Endodermal cell (in vitro differentiated cells): ENCODE measurements around the gene DOCK2. TPM values are rescaled to one million over a fixed set of nuclear protein-coding genes. Genes with fewer than 3 reads are reported as not detected.

Experiments
- DNase-seq: peaks from one replicate; pipeline ENCODE4 v3.0.0-alpha.2; 2017
- H3K27ac ChIP-seq: 2 replicates; pipeline ENCODE4 v1.5.1; 2013; ENCODE audit warnings: mild to moderate bottlenecking, low read depth, low read length, moderate library complexity
- H3K27me3 ChIP-seq: 2 replicates; pipeline ENCODE4 v1.6.1; 2013; ENCODE audit warnings: mild to moderate bottlenecking, low read length, moderate library complexity; ENCODE audit not compliant: insufficient read depth, control insufficient read depth, poor library complexity, severe bottlenecking
- H3K36me3 ChIP-seq: 2 replicates; pipeline ENCODE4 v1.7.0; 2013; ENCODE audit warnings: mild to moderate bottlenecking, low read length, moderate library complexity; ENCODE audit not compliant: control insufficient read depth, insufficient read depth
- H3K4me1 ChIP-seq: one replicate; pipeline ENCODE4 v1.7.0; 2013; ENCODE audit warnings: low read length; ENCODE audit not compliant: control insufficient read depth, insufficient read depth
- H3K4me3 ChIP-seq: 2 replicates; pipeline ENCODE4 v1.5.1; 2013; ENCODE audit warnings: mild to moderate bottlenecking, low read length, moderate library complexity
- H3K9ac ChIP-seq: 2 replicates; pipeline ENCODE4 v1.6.1; 2013; ENCODE audit warnings: mild to moderate bottlenecking, low read length, moderate library complexity; ENCODE audit not compliant: poor library complexity, severe bottlenecking; ENCODE audit errors: extremely low read depth
- H3K9me3 ChIP-seq: 2 replicates; pipeline ENCODE4 v1.6.1; 2013; ENCODE audit warnings: mild to moderate bottlenecking, low read length, moderate library complexity; ENCODE audit not compliant: control insufficient read depth
- H3K27ac Mint-ChIP-seq: 2 replicates; pipeline ENCODE4 v1.8.0; 2020; ENCODE audit warnings: mixed read lengths
- H3K27me3 Mint-ChIP-seq: 2 replicates; pipeline ENCODE4 v1.8.0; 2021; ENCODE audit warnings: mild to moderate bottlenecking, mixed read lengths; ENCODE audit not compliant: insufficient read depth
- H3K36me3 Mint-ChIP-seq: 2 replicates; pipeline ENCODE4 v1.8.0; 2020; ENCODE audit warnings: low read depth, mixed read lengths
- H3K4me1 Mint-ChIP-seq: 2 replicates; pipeline ENCODE4 v1.8.0; 2020; ENCODE audit warnings: mixed read lengths
- H3K4me3 Mint-ChIP-seq: 2 replicates; pipeline ENCODE4 v1.8.0; 2020; ENCODE audit warnings: mild to moderate bottlenecking, moderate library complexity, mixed read lengths
- H3K9me3 Mint-ChIP-seq: 2 replicates; pipeline ENCODE4 v1.8.0; 2020; ENCODE audit warnings: mild to moderate bottlenecking, mixed read lengths
- CTCF ChIP-seq: fragments of 200-600 bp; sonication (generic); conservative IDR thresholded peaks from 2 replicates; pipeline ENCODE4 v1.5.0; 2021; ENCODE audit warnings: antibody characterized with exemption, mild to moderate bottlenecking
- WGBS, 2 experiments: methylation state at CpG; one replicate each; pipeline versions ENCODE4 v1.1.5 to v1.1.7; 2013; ENCODE audit warnings: missing lambda C conversion rate in 2 of 2, mixed read lengths in 1 of 2; ENCODE audit not compliant: insufficient coverage in 1 of 2, insufficient read length in 1 of 2; 5-methylcytosine and 5-hydroxymethylcytosine counted together
- total RNA-seq, 2 donors: library from RNA; stranded (reverse); fragmentation: NEBNext Ultra II Directional in 1 of 2; extraction: Animal tissue kit (Norgen Biotek cat#: 25700) in 1 of 2; gene quantifications; 2 replicates in 1 of 2; 3 replicates in 1 of 2; pipeline ENCODE4 v1.2.1, GENCODE V29; 2021

Gene DOCK2
- total RNA-seq, 2 donors from 2014 or later, result 2.6 to 3.9 TPM

GRCh38 chr5:169695919-169696490 is 58.9 kb downstream of the DOCK2 start:
- H3K4me1 Mint-ChIP-seq, result no peaks in the 10 kb centered on the region
- TF ChIP-seq CTCF, result no peak
- no peaks in the 10 kb centered on the region for H3K27me3 Mint-ChIP-seq
- H3K36me3 Mint-ChIP-seq, result no peaks in the 10 kb centered on the region
- H3K27ac Mint-ChIP-seq, result no peak overlapping the region
- 67 to 96% methylated on average over 2 to 8 of the region's 8 CpGs for WGBS, 2 experiments
- no peak overlapping the region for H3K4me3 Mint-ChIP-seq
- peaks cover 4% of the 10 kb centered on the region for H3K27me3 ChIP-seq
- H3K9ac ChIP-seq, result no peak overlapping the region
- H3K4me3 ChIP-seq, result no peak overlapping the region
- no peaks in the 10 kb centered on the region for H3K4me1 ChIP-seq
- H3K27ac ChIP-seq, result no peak overlapping the region
- no peak for DNase-seq
- no peaks in the 10 kb centered on the region for H3K9me3 ChIP-seq
- H3K9me3 Mint-ChIP-seq, result no peaks in the 10 kb centered on the region
- H3K36me3 ChIP-seq, result no peaks in the 10 kb centered on the region

DNA sequence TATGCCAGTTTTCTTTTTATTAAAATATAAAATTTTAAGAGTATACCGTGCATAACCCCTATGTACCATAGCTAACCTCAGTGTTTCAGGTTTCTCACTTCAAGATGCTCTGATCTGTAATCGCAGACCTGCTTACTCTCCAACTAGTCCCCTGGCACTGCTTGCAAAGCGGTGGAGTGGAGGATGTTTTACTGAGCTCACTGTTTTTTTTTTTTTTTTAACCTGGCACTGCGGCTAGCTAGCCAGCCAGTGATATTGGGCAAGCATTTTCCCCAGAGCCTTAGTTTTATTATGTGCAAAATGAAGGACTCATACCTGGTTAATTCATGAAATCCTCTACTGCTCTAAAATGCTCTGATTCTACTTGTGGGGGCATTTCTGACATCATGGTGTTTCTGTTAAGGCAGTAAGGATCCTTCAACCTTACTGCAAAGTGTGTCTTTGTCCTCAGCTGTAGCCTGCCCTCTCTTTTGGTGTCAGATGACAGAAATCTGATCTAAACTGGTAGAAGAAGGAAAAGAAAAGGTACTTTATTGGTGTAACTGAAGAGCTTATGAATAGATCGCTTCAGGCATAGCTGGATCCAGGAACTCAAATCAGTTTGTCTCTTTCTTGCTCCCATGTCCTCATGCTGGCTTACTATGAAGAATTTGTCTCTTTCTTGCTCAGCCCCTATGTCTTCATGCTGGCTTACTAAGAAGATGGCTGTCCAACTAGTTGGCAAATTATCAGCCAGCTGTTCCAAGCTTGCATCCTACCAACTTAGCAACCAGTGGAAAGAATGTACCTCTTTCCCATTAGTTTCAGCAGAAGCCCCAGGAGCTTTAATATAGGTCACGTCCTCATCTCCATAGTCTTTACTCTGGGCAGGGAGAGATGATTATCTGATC is 59.8 kb downstream of the DOCK2 start:
- no peaks in the 10 kb centered on the region for H3K4me1 ChIP-seq
- no peaks in the 10 kb centered on the region for H3K27me3 Mint-ChIP-seq
- no peaks in the 10 kb centered on the region for H3K9me3 Mint-ChIP-seq
- no peaks in the 10 kb centered on the region for H3K36me3 Mint-ChIP-seq
- H3K9ac ChIP-seq, result no peak overlapping the region
- H3K27ac Mint-ChIP-seq, result no peak overlapping the region
- no peaks in the 10 kb centered on the region for H3K4me1 Mint-ChIP-seq
- no peak overlapping the region for H3K4me3 ChIP-seq
- no peaks in the 10 kb centered on the region for H3K36me3 ChIP-seq
- DNase-seq, result no peak
- peaks cover 4% of the 10 kb centered on the region for H3K27me3 ChIP-seq
- H3K4me3 Mint-ChIP-seq, result no peak overlapping the region
- no peaks in the 10 kb centered on the region for H3K9me3 ChIP-seq
- WGBS, 2 experiments, result 83 to 93% methylated on average over 2 to 6 of the region's 6 CpGs
- no peak for TF ChIP-seq CTCF
- H3K27ac ChIP-seq, result no peak overlapping the region

DNA sequence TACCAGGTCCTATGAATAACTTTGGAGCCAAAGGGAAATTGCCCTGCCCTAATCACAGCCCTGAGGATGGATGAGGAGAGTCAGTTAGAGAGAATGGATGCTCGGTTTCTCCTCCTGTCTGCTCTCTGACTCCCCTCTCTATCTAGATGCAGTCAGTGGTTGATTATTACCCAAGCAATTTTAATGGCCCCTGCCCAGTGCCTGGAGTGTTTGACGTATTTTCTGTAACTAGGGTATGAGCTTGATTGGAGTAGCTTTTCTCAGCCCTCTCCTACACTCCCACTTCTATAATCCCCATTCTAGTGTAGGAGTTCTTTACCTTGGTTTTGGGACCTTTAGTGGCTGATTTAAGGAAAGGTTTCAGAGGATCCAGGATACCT is 60.4 kb downstream of the DOCK2 start:
- no peaks in the 10 kb centered on the region for H3K27me3 Mint-ChIP-seq
- Histone ChIP-seq H3K27ac (no peak overlapping the region), H3K27me3 (peaks cover 4% of the 10 kb centered on the region), H3K36me3 (no peaks in the 10 kb centered on the region), H3K4me3 (no peak overlapping the region), H3K9me3 (no peaks in the 10 kb centered on the region), H3K9ac (no peak overlapping the region), H3K4me1 (no peaks in the 10 kb centered on the region)
- H3K4me1 Mint-ChIP-seq, result peaks cover 5% of the 10 kb centered on the region
- no peak for DNase-seq
- WGBS, 2 experiments, result 67 to 92% methylated on average over 1 to 2 of the region's 2 CpGs
- H3K4me3 Mint-ChIP-seq, result no peak overlapping the region
- no peak for TF ChIP-seq CTCF
- no peaks in the 10 kb centered on the region for H3K9me3 Mint-ChIP-seq
- H3K36me3 Mint-ChIP-seq, result no peaks in the 10 kb centered on the region
- no peak overlapping the region for H3K27ac Mint-ChIP-seq
